ENCODE results near the gene CCT7.
"Not testable (repeated sequence)": the region's sequence is repeated elsewhere in the genome, so short reads cannot be mapped to it uniquely, and the experiment has no call there.

The CCT7 gene

GRCh38 chr2:73262691-73263429, 28.8 kb downstream of the CCT7 start:
- H3K79me2 ChIP-seq (ENCODE audit: control insufficient read depth, insufficient read depth, low read length, unreplicated experiment); H3K36me3 ChIP-seq (ENCODE audit: insufficient read depth, low read length); H2AFZ ChIP-seq (ENCODE audit: low read length, unreplicated experiment); H3K27ac ChIP-seq (ENCODE audit: low read depth, low read length); H3K4me3 ChIP-seq (ENCODE audit: low read depth, low read length); H3K4me1 ChIP-seq (ENCODE audit: control insufficient read depth, insufficient read depth, low read length, unreplicated experiment); H3K27me3 ChIP-seq (ENCODE audit: insufficient read depth, low read length): not testable (repeated sequence)

- Histone ChIP-seq H3K27me3 (ENCODE audit: insufficient read depth, low read length) (peaks cover 4% of the 10 kb centered on the region; the same call in 1 of the 2 replicates), H2AFZ (ENCODE audit: low read length, unreplicated experiment) (no peak overlapping the region), H3K36me3 (ENCODE audit: insufficient read depth, low read length) (no peaks in the 10 kb centered on the region), H3K4me3 (ENCODE audit: low read depth, low read length) (no peak overlapping the region), H3K27ac (ENCODE audit: low read depth, low read length) (no peak overlapping the region), H3K4me1 (ENCODE audit: control insufficient read depth, insufficient read depth, low read length, unreplicated experiment) (no peaks in the 10 kb centered on the region), H3K79me2 (ENCODE audit: control insufficient read depth, insufficient read depth, low read length, unreplicated experiment) (no peaks in the 10 kb centered on the region)
These were observed 29.6 kb downstream of the CCT7 start for GRCh38 chr2:73263540-73264331.

GRCh38 chr2:73264332-73264606, 30.2 kb downstream of the CCT7 start:
- no peak overlapping the region for H2AFZ ChIP-seq (ENCODE audit: low read length, unreplicated experiment)
- H3K4me3 ChIP-seq (ENCODE audit: low read depth, low read length): no peak overlapping the region
- H3K27ac ChIP-seq (ENCODE audit: low read depth, low read length): no peak overlapping the region
- no peaks in the 10 kb centered on the region for H3K36me3 ChIP-seq (ENCODE audit: insufficient read depth, low read length)
- H3K27me3 ChIP-seq (ENCODE audit: insufficient read depth, low read length): peaks cover 8% of the 10 kb centered on the region; the same call in 1 of the 2 replicates
- H3K4me1 ChIP-seq (ENCODE audit: control insufficient read depth, insufficient read depth, low read length, unreplicated experiment): no peaks in the 10 kb centered on the region
- H3K79me2 ChIP-seq (ENCODE audit: control insufficient read depth, insufficient read depth, low read length, unreplicated experiment): no peaks in the 10 kb centered on the region

- no peaks in the 10 kb centered on the region for H3K79me2 ChIP-seq (ENCODE audit: control insufficient read depth, insufficient read depth, low read length, unreplicated experiment)
- no peak overlapping the region for H2AFZ ChIP-seq (ENCODE audit: low read length, unreplicated experiment)
- H3K4me3 ChIP-seq (ENCODE audit: low read depth, low read length): no peak overlapping the region
- H3K36me3 ChIP-seq (ENCODE audit: insufficient read depth, low read length): no peaks in the 10 kb centered on the region
- H3K27me3 ChIP-seq (ENCODE audit: insufficient read depth, low read length): peaks cover 10% of the 10 kb centered on the region
- H3K27ac ChIP-seq (ENCODE audit: low read depth, low read length): no peak overlapping the region
- no peaks in the 10 kb centered on the region for H3K4me1 ChIP-seq (ENCODE audit: control insufficient read depth, insufficient read depth, low read length, unreplicated experiment)
These were observed 30.7 kb downstream of the CCT7 start for GRCh38 chr2:73264783-73265182.

- Histone ChIP-seq H3K4me3 (ENCODE audit: low read depth, low read length) (no peak overlapping the region), H3K79me2 (ENCODE audit: control insufficient read depth, insufficient read depth, low read length, unreplicated experiment) (no peaks in the 10 kb centered on the region), H3K27me3 (ENCODE audit: insufficient read depth, low read length) (peaks cover 10% of the 10 kb centered on the region), H2AFZ (ENCODE audit: low read length, unreplicated experiment) (no peak overlapping the region), H3K27ac (ENCODE audit: low read depth, low read length) (no peak overlapping the region), H3K36me3 (ENCODE audit: insufficient read depth, low read length) (no peaks in the 10 kb centered on the region), H3K4me1 (ENCODE audit: control insufficient read depth, insufficient read depth, low read length, unreplicated experiment) (no peaks in the 10 kb centered on the region)
These were observed 31.4 kb downstream of the CCT7 start for GRCh38 chr2:73265298-73266060.

GRCh38 chr2:73266061-73266901, 32.2 kb downstream of the CCT7 start:
- Histone ChIP-seq H3K27me3 (ENCODE audit: insufficient read depth, low read length) (peaks cover 10% of the 10 kb centered on the region), H3K4me1 (ENCODE audit: control insufficient read depth, insufficient read depth, low read length, unreplicated experiment) (no peaks in the 10 kb centered on the region), H3K4me3 (ENCODE audit: low read depth, low read length) (no peak overlapping the region), H2AFZ (ENCODE audit: low read length, unreplicated experiment) (no peak overlapping the region), H3K27ac (ENCODE audit: low read depth, low read length) (no peak overlapping the region), H3K79me2 (ENCODE audit: control insufficient read depth, insufficient read depth, low read length, unreplicated experiment) (no peaks in the 10 kb centered on the region), H3K36me3 (ENCODE audit: insufficient read depth, low read length) (no peaks in the 10 kb centered on the region)

GRCh38 chr2:73267008-73267407, 32.9 kb downstream of the CCT7 start:
- no peaks in the 10 kb centered on the region for H3K79me2 ChIP-seq (ENCODE audit: control insufficient read depth, insufficient read depth, low read length, unreplicated experiment)
- no peak overlapping the region for H2AFZ ChIP-seq (ENCODE audit: low read length, unreplicated experiment)
- no peaks in the 10 kb centered on the region for H3K4me1 ChIP-seq (ENCODE audit: control insufficient read depth, insufficient read depth, low read length, unreplicated experiment)
- peaks cover 10% of the 10 kb centered on the region for H3K27me3 ChIP-seq (ENCODE audit: insufficient read depth, low read length)
- no peaks in the 10 kb centered on the region for H3K36me3 ChIP-seq (ENCODE audit: insufficient read depth, low read length)
- H3K4me3 ChIP-seq (ENCODE audit: low read depth, low read length): no peak overlapping the region
- no peak overlapping the region for H3K27ac ChIP-seq (ENCODE audit: low read depth, low read length)

- no peaks in the 10 kb centered on the region for H3K79me2 ChIP-seq (ENCODE audit: control insufficient read depth, insufficient read depth, low read length, unreplicated experiment)
These were observed 34.3 kb downstream of the CCT7 start for GRCh38 chr2:73268366-73268829.

GRCh38 chr2:73268830-73269685, 35.0 kb downstream of the CCT7 start:
- H2AFZ ChIP-seq (ENCODE audit: low read length, unreplicated experiment): no peak overlapping the region
- H3K79me2 ChIP-seq (ENCODE audit: control insufficient read depth, insufficient read depth, low read length, unreplicated experiment): no peaks in the 10 kb centered on the region
- no peaks in the 10 kb centered on the region for H3K36me3 ChIP-seq (ENCODE audit: insufficient read depth, low read length)
- peak overlapping the region; percentile 56; the same call in 1 of the 2 replicates for H3K4me3 ChIP-seq (ENCODE audit: low read depth, low read length)
- H3K27ac ChIP-seq (ENCODE audit: low read depth, low read length): no peak overlapping the region
- H3K4me1 ChIP-seq (ENCODE audit: control insufficient read depth, insufficient read depth, low read length, unreplicated experiment): no peaks in the 10 kb centered on the region
- peaks cover 10% of the 10 kb centered on the region for H3K27me3 ChIP-seq (ENCODE audit: insufficient read depth, low read length)

More at GRCh38 chr2:73268366-73268829, 34.3 kb downstream of the CCT7 start:
- H3K27me3 ChIP-seq (ENCODE audit: insufficient read depth, low read length): peaks cover 10% of the 10 kb centered on the region
- no peak overlapping the region for H2AFZ ChIP-seq (ENCODE audit: low read length, unreplicated experiment)
- H3K4me3 ChIP-seq (ENCODE audit: low read depth, low read length): peak overlapping the region; percentile 56; the same call in 1 of the 2 replicates
- H3K27ac ChIP-seq (ENCODE audit: low read depth, low read length): no peak overlapping the region
- no peaks in the 10 kb centered on the region for H3K4me1 ChIP-seq (ENCODE audit: control insufficient read depth, insufficient read depth, low read length, unreplicated experiment)
- no peaks in the 10 kb centered on the region for H3K36me3 ChIP-seq (ENCODE audit: insufficient read depth, low read length)

Measured in ACC112 (cell line).